H1 (cell line): ENCODE measurements around the gene ADGRB2. TPM values are rescaled to one million over a fixed set of nuclear protein-coding genes. Genes with fewer than 3 reads are reported as not detected.

Experiments used
- CTCF ChIA-PET: fragments of 300-600 bp; sonication (Branson Sonifier 250); formaldehyde crosslinking; loops from one replicate; lab custom pipeline; 2021; ENCODE audit not compliant: partially characterized antibody; lab: Charles Lee
- POLR2A ChIA-PET: fragments of 300-600 bp; sonication (Branson Sonifier 250); formaldehyde crosslinking; loops from one replicate; lab custom pipeline; 2021; ENCODE audit warnings: inconsistent platforms; ENCODE audit not compliant: partially characterized antibody; lab: Charles Lee
- DNase-seq, 2 experiments: peaks; one replicate each; pipeline versions ENCODE4 v3.0.0 to v3.0.0-alpha.2; 2010 to 2022; ENCODE audit warnings: low spot score in 2 of 2, low read depth in 1 of 2, mixed read lengths in 1 of 2
- FAIRE-seq: peaks from 2 replicates; lab custom pipeline; 2011; peaks lifted over from hg19 to GRCh38; lab: Jason Lieb, UNC
- H2AFZ ChIP-seq: 2 replicates; pipeline ENCODE4 v1.8.1; 2012; ENCODE audit warnings: low read length, inconsistent platforms
- H2AK5ac ChIP-seq: 2 replicates; pipeline ENCODE4 v1.6.1; 2013; ENCODE audit warnings: low read depth, low read length
- H2BK120ac ChIP-seq: replicated peaks from 2 replicates; pipeline ENCODE3; 2013; ENCODE audit warnings: low read depth, low read length, inconsistent platforms
- H2BK12ac ChIP-seq: 2 replicates; pipeline ENCODE4 v1.6.1; 2013; ENCODE audit warnings: low read depth, low read length
- H2BK15ac ChIP-seq: 2 replicates; pipeline ENCODE4 v1.6.1; 2013; ENCODE audit warnings: low read length
- H2BK20ac ChIP-seq: 2 replicates; pipeline ENCODE4 v1.6.1; 2013; ENCODE audit warnings: low read length
- H2BK5ac ChIP-seq: 2 replicates; pipeline ENCODE4 v1.6.1; 2013; ENCODE audit warnings: low read depth, low read length
- H3K14ac ChIP-seq: 2 replicates; pipeline ENCODE4 v1.6.1; 2013; ENCODE audit warnings: inconsistent platforms; ENCODE audit not compliant: insufficient read length
- H3K18ac ChIP-seq: 2 replicates; pipeline ENCODE4 v1.6.1; 2013; ENCODE audit warnings: low read length; ENCODE audit errors: extremely low read depth
- H3K23ac ChIP-seq: 2 replicates; pipeline ENCODE4 v1.6.1; 2013; ENCODE audit warnings: inconsistent platforms; ENCODE audit not compliant: insufficient read length
- H3K23me2 ChIP-seq: 2 replicates; pipeline ENCODE4 v1.6.1; 2013; ENCODE audit warnings: low read depth, low read length
- H3K27ac ChIP-seq: 2 replicates; pipeline ENCODE4 v1.6.1; 2011; ENCODE audit warnings: low read depth, low read length, inconsistent platforms
- H3K27me3 ChIP-seq, 4 experiments: replicated peaks in 1 of 4; 1 replicate in 1 of 4; 2 replicates in 3 of 4; pipeline versions ENCODE4 v1.6.1 to v1.8.1; 2011 to 2013; ENCODE audit warnings: low read length in 3 of 4, mild to moderate bottlenecking in 3 of 4, inconsistent platforms in 2 of 4, mixed read lengths in 2 of 4, moderate library complexity in 1 of 4; ENCODE audit not compliant: control insufficient read depth in 3 of 4, insufficient read depth in 3 of 4; ENCODE audit errors: extremely low read depth in 1 of 4
- H3K36me3 ChIP-seq, 4 experiments: 2 replicates each; pipeline versions ENCODE4 v1.6.1 to v1.8.1; 2011 to 2013; ENCODE audit warnings: mild to moderate bottlenecking in 4 of 4, low read length in 3 of 4, moderate library complexity in 2 of 4, control low read depth in 1 of 4, inconsistent platforms in 1 of 4; ENCODE audit not compliant: insufficient read depth in 4 of 4, control insufficient read depth in 2 of 4
- H3K4ac ChIP-seq: replicated peaks from 2 replicates; pipeline ENCODE3; 2013; ENCODE audit warnings: low read length, low read depth, mixed read lengths, inconsistent platforms; ENCODE audit not compliant: insufficient read length
- H3K4me1 ChIP-seq, 4 experiments: replicated peaks in 1 of 4; 1 replicate in 1 of 4; 2 replicates in 3 of 4; pipeline versions ENCODE4 v1.6.1 to v1.8.1; 2011 to 2013; ENCODE audit warnings: low read length in 3 of 4, inconsistent platforms in 2 of 4, mixed read lengths in 1 of 4; ENCODE audit not compliant: insufficient read depth in 4 of 4, control insufficient read depth in 3 of 4
- H3K4me2 ChIP-seq, 2 experiments: 2 replicates each; pipeline versions ENCODE4 v1.6.1 to v1.8.1; 2011 to 2013; ENCODE audit warnings: low read depth in 2 of 2, low read length in 2 of 2, control low read depth in 1 of 2, inconsistent platforms in 1 of 2, mild to moderate bottlenecking in 1 of 2; ENCODE audit not compliant: insufficient read depth in 1 of 2
- H3K4me3 ChIP-seq, 4 experiments: fragments of 200-600, 300-600 bp in 1 of 4; sonication (generic), shearing (Covaris generic), sonication (Bioruptor Twin) in 1 of 4; 2 replicates each; pipeline versions ENCODE4 v1.5.1 to v1.8.1; 2011 to 2016; ENCODE audit warnings: low read length in 4 of 4, low read depth in 3 of 4, control low read depth in 2 of 4, inconsistent platforms in 2 of 4, mild to moderate bottlenecking in 2 of 4, mixed read lengths in 1 of 4, moderate library complexity in 1 of 4; ENCODE audit not compliant: insufficient read depth in 2 of 4; ENCODE audit errors: extremely low read depth in 1 of 4
- H3K56ac ChIP-seq: replicated peaks from 2 replicates; pipeline ENCODE3; 2013; ENCODE audit warnings: low read depth, mild to moderate bottlenecking, mixed read lengths, low read length, inconsistent platforms; ENCODE audit not compliant: insufficient read length
- H3K79me1 ChIP-seq: 2 replicates; pipeline ENCODE4 v1.6.1; 2013; ENCODE audit warnings: low read depth, low read length, control low read depth
- H3K79me2 ChIP-seq, 2 experiments: 2 replicates each; pipeline versions ENCODE4 v1.6.1 to v1.8.1; 2012 to 2013; ENCODE audit warnings: low read length in 2 of 2, mild to moderate bottlenecking in 2 of 2, inconsistent platforms in 1 of 2; ENCODE audit not compliant: insufficient read depth in 2 of 2, control insufficient read depth in 1 of 2
- H3K9ac ChIP-seq, 4 experiments: replicated peaks in 1 of 4; 1 replicate in 1 of 4; 2 replicates in 3 of 4; pipeline versions ENCODE4 v1.6.1 to v1.8.1; 2011 to 2013; ENCODE audit warnings: low read depth in 3 of 4, low read length in 3 of 4, control low read depth in 2 of 4, mild to moderate bottlenecking in 2 of 4, moderate library complexity in 2 of 4, inconsistent platforms in 1 of 4; ENCODE audit errors: extremely low read depth in 1 of 4
- H3K9me3 ChIP-seq, 2 experiments: 2 replicates each; pipeline versions ENCODE4 v1.6.1 to v1.8.1; 2012 to 2013; ENCODE audit warnings: mild to moderate bottlenecking in 2 of 2, moderate library complexity in 2 of 2, control low read depth in 1 of 2, inconsistent platforms in 1 of 2, low read depth in 1 of 2, low read length in 1 of 2, mixed read lengths in 1 of 2; ENCODE audit not compliant: insufficient read depth in 2 of 2
- H4K20me1 ChIP-seq, 2 experiments: replicated peaks in 1 of 2; 2 replicates each; pipeline versions ENCODE3 to v1.8.1; 2011 to 2013; ENCODE audit warnings: inconsistent platforms in 2 of 2, low read length in 2 of 2, mild to moderate bottlenecking in 1 of 2; ENCODE audit not compliant: insufficient read depth in 2 of 2, control insufficient read depth in 1 of 2
- H4K5ac ChIP-seq: 2 replicates; pipeline ENCODE4 v1.6.1; 2013; ENCODE audit warnings: low read length, low read depth, mixed read lengths, inconsistent platforms; ENCODE audit not compliant: insufficient read length
- H4K8ac ChIP-seq: 2 replicates; pipeline ENCODE4 v1.8.0; 2013; ENCODE audit warnings: mild to moderate bottlenecking, moderate library complexity, low read length, inconsistent platforms; ENCODE audit not compliant: insufficient read depth; ENCODE audit errors: extremely low read depth
- H4K91ac ChIP-seq: replicated peaks from 2 replicates; pipeline ENCODE3; 2013; ENCODE audit warnings: low read length, mixed read lengths, inconsistent platforms; ENCODE audit not compliant: insufficient read length
- BCL11A ChIP-seq, 2 experiments: IDR thresholded peaks; one replicate each; pipeline ENCODE4 v1.6.1; 2011; ENCODE audit warnings: low read depth in 2 of 2, low read length in 2 of 2, mild to moderate bottlenecking in 2 of 2
- GTF2F1 ChIP-seq: IDR thresholded peaks from 2 replicates; pipeline ENCODE4 v1.6.1; 2012; ENCODE audit warnings: low read depth, low read length, improper control_type of control experiment, borderline replicate concordance
- JUN ChIP-seq: IDR thresholded peaks from 2 replicates; pipeline ENCODE4 v1.6.1; 2011; ENCODE audit warnings: low read depth, mild to moderate bottlenecking, improper control_type of control experiment, low read length
- KDM4A ChIP-seq: IDR thresholded peaks from one replicate; pipeline ENCODE4 v1.7.1; 2012; ENCODE audit warnings: low read depth, mild to moderate bottlenecking, moderate library complexity, low read length, inconsistent platforms; ENCODE audit not compliant: severe bottlenecking
- MAFK ChIP-seq: IDR thresholded peaks from 2 replicates; pipeline ENCODE4 v1.6.1; 2012; ENCODE audit warnings: low read depth, mild to moderate bottlenecking, improper control_type of control experiment, low read length
- SRF ChIP-seq: IDR thresholded peaks from 2 replicates; pipeline ENCODE4 v1.6.1; 2011; ENCODE audit warnings: mild to moderate bottlenecking, low read depth, low read length, moderate library complexity
- TEAD4 ChIP-seq: IDR thresholded peaks from 2 replicates; pipeline ENCODE4 v1.6.1; 2012; ENCODE audit warnings: low read depth, low read length, inconsistent platforms, mixed read lengths
- YY1 ChIP-seq: IDR thresholded peaks from 2 replicates; pipeline ENCODE4 v1.6.1; 2011; ENCODE audit warnings: low read depth, mild to moderate bottlenecking, low read length
- WGBS, 2 experiments: shearing (Covaris generic) in 1 of 2; methylation state at CpG; one replicate each; pipeline versions ENCODE4 v1.1.6 to v1.1.7; 2013 to 2015; ENCODE audit warnings: low lambda C conversion rate in 2 of 2, mixed read lengths in 2 of 2, inconsistent platforms in 1 of 2, low coverage in 1 of 2, missing lambda C conversion rate in 1 of 2; ENCODE audit not compliant: insufficient replicate concordance in 2 of 2, insufficient coverage in 1 of 2, insufficient read length in 1 of 2; ENCODE audit errors: extremely low coverage in 1 of 2, missing lambda C conversion rate in 1 of 2; 5-methylcytosine and 5-hydroxymethylcytosine counted together
- polyA plus RNA-seq, 7 experiments: library from polyadenylated mRNA; depleted of rRNA in 3 of 7; stranded (reverse) in 5 of 7; unstranded in 2 of 7; fragments of >200 nt in 5 of 7; fragments of 200-250 nt in 2 of 7; gene quantifications; 1 replicate in 5 of 7; 2 replicates in 1 of 7; 4 replicates in 1 of 7; pipeline versions ENCODE4 v1.2.1 to v1.2.3, GENCODE V29; 2011 to 2013; ENCODE audit warnings: missing spikeins in 2 of 7, mixed read lengths in 2 of 7
- total RNA-seq: library from RNA; stranded (reverse); fragmentation: NEBNext Ultra II Directional; extraction: Animal tissue kit (Norgen Biotek cat#: 25700); gene quantifications from 2 replicates; pipeline ENCODE4 v1.2.1, GENCODE V29; 2021
- TF ChIP-seq, protein P1 (sequence below): IDR thresholded peaks from 2 replicates; pipeline ENCODE4 v1.6.1; 2011; ENCODE audit warnings: low read depth, mild to moderate bottlenecking, low read length; ENCODE audit not compliant: insufficient read depth

The ADGRB2 gene
- total and polyA plus RNA-seq, 2 of the 8 experiments (the other 6 are each of a cell fraction or from before 2014, with no cell fraction given) = 15.6 to 26.2 TPM

- H4K8ac ChIP-seq = no peak overlapping the region
- H3K4me1 ChIP-seq = peaks cover 3 to 8% (median 4%) of the 10 kb centered on the region in 4 experiments; a peak in 5 of 7 replicates
- no peak overlapping the region; the same call in 1 of the 2 replicates for H2BK15ac ChIP-seq
- no peaks in the 10 kb centered on the region for H3K36me3 ChIP-seq
- no peak overlapping the region for H3K18ac ChIP-seq
- 0 out of 2 replicates have a peak overlapping the region, but pooled peaks have one; percentile 60 for H2BK12ac ChIP-seq
- H3K27ac ChIP-seq = no peak overlapping the region
- no peak overlapping the region for H4K91ac ChIP-seq
- H3K56ac ChIP-seq = no peak overlapping the region
- H2BK120ac ChIP-seq = no peak overlapping the region
- no peak overlapping the region for H3K23ac ChIP-seq
- no peak overlapping the region for H3K14ac ChIP-seq
- H3K23me2 ChIP-seq = peaks cover 10% of the 10 kb centered on the region
- no peak overlapping the region for H3K4ac ChIP-seq
- H2AK5ac ChIP-seq = no peak overlapping the region
- H4K20me1 ChIP-seq = no peaks in the 10 kb centered on the region
- no peak for DNase-seq
- no peak for FAIRE-seq
- no peak overlapping the region for H2BK20ac ChIP-seq
- CTCF ChIA-PET = interaction anchor here (0.6 to 8.3 kb wide), 20 partner anchors 9 to 185 kb away, joined by 3 to 206 read pairs (median 15); partner anchors contain the start of genes ADGRB2 and COL16A1
- H3K4me3 ChIP-seq = no peak overlapping the region
- no peak overlapping the region for H3K9ac ChIP-seq
- no peak overlapping the region for H2AFZ ChIP-seq
- no peaks in the 10 kb centered on the region for H3K79me2 ChIP-seq
- no peak overlapping the region for H4K5ac ChIP-seq
- no peak overlapping the region for H3K4me2 ChIP-seq
- no peaks in the 10 kb centered on the region for H3K27me3 ChIP-seq
- POLR2A ChIA-PET = interaction anchor here (0.7 to 1.2 kb wide), 2 partner anchors 28 to 65 kb away, joined by 3 to 4 read pairs; no protein-coding TSS in a partner anchor
- no peak for TF ChIP-seq YY1
- no peak for TF ChIP-seq SRF
- TF ChIP-seq JUN = no peak
- TF ChIP-seq MAFK = no peak
- no peak for TF ChIP-seq TEAD4
- no peak for TF ChIP-seq GTF2F1
- no peak for TF ChIP-seq KDM4A
- no peak for TF ChIP-seq BCL11A (IDR thresholded peaks at IDR 0.05; ENCODE audit: low read depth in 2 of 2, low read length in 2 of 2)
- TF ChIP-seq, protein P1, sequence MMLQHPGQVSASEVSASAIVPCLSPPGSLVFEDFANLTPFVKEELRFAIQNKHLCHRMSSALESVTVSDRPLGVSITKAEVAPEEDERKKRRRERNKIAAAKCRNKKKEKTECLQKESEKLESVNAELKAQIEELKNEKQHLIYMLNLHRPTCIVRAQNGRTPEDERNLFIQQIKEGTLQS = no peak
- 77% methylated on average over 8 of the region's 11 CpGs; no CpG with 5 or more reads in 1 of the 2 experiments for WGBS, 2 experiments
- no peaks in the 10 kb centered on the region for H3K9me3 ChIP-seq
- no peak overlapping the region for H2BK5ac ChIP-seq
- no peaks in the 10 kb centered on the region for H3K79me1 ChIP-seq
Observed at GRCh38 chr1:31790641-31791091, 26.5 kb upstream of the ADGRB2 start.
